ENCODE measurements around the gene PTPRN2.
"Not testable (repeated sequence)": the region's sequence is repeated elsewhere in the genome, so short reads cannot be mapped to it uniquely, and the experiment has no call there.

The PTPRN2 gene

DNA sequence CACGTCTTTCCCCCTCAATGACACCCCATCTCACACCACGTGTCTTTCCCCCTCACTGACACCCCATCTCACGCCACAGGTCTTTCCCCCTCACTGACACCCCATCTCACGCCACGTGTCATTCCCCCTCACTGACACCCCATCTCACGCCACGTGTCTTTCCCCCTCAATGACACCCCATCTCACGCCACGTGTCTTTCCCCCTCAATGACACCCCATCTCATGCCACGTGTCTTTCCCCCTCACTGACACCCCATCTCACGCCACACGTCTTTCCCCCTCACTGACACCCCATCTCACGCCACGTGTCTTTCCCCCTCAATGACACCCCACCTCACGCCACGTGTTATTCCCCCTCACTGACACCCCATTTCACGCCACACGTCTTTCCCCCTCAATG lies 440.2 kb downstream of the PTPRN2 start:
- FAIRE-seq = not testable (repeated sequence)

- no peak for FAIRE-seq
Observed at GRCh38 chr7:158145370-158145769, 442.3 kb downstream of the PTPRN2 start.

GRCh38 chr7:158143196-158144120 lies 444.2 kb downstream of the PTPRN2 start:
- no peak for FAIRE-seq

DNA sequence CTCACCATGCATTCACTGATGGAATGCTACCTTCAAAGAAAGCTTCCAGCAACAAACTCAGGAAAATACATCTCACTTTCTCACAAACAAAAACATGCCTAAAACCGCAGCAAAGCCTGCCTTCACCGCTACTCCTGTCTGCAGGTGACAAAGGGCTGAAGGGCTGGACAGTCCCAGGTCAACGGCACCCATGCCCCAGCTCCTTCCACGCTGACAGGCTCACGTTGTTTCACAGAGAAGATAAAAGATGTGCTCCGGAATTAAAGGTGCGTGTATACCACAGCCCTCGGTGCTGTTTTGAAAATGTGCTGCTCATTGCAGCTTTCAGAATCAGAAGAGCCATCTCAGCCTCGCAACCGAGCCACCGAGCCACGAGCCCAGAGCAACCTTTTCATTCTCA lies 445.0 kb downstream of the PTPRN2 start:
- FAIRE-seq = no peak

GRCh38 chr7:158141806-158142518 lies 445.7 kb downstream of the PTPRN2 start:
- no peak for FAIRE-seq

- no peak for FAIRE-seq
Observed at GRCh38 chr7:158141221-158141582, 446.4 kb downstream of the PTPRN2 start.

GRCh38 chr7:158140538-158141220 lies 446.9 kb downstream of the PTPRN2 start:
- no peak for FAIRE-seq

DNA sequence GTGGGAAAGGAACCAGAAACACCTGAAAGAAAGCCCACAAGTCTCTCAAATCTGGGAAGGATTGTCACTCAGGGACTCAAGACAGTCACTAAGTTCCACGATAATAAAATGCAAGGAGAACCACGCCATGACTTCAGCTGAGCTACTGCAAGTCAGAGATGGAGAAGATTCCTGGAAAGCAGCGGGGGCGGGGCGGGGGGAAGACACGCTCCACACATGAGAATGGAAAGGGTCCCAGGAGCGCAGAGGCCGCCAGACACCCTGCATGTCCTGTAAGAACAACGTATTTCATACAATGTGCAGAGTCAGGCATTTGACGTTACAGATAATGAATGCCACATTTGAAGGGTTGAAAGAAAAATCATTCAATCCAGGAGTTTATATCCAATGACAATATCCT lies 448.1 kb downstream of the PTPRN2 start:
- FAIRE-seq = no peak

DNA sequence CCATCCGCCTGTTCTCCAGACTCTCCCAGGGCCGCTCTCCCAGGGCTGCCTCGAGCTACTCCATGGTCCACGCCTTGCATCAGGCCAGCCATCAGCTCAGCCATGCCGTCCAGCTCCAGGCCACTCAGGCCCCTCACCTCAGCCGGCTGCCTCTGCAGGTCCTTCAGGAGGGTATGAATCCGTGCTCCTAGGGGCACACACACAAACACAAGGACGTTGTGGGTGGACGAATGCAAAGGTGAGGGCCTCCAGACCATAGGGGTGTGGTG lies 449.4 kb downstream of the PTPRN2 start:
- no peak for FAIRE-seq

GRCh38 chr7:158137516-158138328 lies 449.9 kb downstream of the PTPRN2 start:
- peak; percentile 96 for FAIRE-seq

DNA sequence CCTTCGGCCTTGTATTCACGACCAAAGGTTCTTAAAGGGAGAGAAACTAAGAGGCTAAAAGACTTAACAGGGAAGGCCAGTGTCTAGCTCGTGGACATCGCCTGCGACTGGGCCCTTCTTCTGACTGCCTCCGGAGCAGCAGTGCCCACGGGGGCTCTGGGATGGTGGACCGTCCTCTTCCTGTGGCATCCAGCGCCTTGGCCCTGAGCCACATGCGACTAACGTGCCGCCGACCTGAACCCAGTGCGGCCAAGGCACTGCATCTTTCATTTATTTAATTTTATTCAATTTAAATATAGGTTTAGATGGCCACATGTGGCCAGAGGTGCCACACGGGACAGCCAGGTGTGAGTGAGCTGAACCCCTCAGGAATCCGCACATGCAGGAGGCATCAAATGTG lies 451.7 kb downstream of the PTPRN2 start:
- FAIRE-seq = no peak

DNA sequence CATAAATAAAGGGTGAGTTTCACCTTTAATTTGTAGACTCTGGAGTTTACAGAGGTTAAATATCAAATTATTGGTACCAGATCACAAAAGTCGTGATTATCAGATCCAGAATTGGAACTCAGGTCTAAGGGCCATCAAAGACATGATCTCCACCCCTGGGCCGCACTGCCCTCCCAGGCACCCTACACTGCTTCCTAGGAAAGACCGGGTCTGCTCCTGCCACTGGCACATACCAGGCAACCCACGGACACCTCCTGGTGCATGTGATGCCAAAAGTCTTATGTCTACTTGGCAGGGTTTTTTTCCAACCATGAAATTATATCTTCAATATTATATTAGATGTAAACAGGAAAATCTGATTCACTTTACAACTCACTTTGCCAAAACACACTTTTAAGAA lies 452.8 kb downstream of the PTPRN2 start:
- no peak for FAIRE-seq

GRCh38 chr7:158133515-158134271 lies 453.9 kb downstream of the PTPRN2 start:
- FAIRE-seq = no peak

DNA sequence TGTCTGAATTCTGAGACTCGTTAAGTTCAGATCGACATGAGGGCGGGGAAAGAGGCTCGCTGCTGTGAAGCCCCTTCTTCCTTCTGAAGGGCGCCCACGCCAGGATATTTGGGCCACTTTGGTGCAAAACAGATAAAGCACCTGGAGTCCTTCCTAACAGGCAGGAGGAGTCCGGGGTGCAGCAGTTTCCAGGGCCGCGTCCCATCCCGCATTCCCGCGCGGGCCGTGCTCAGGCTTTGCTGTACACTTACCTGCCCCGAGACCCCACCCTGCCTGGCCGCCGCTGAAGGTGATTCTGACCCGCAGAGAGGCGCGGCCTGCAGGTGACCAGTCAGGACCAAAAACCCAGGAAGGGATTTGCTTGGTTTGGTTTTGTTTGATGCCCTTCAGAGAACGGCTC lies 454.6 kb downstream of the PTPRN2 start:
- FAIRE-seq = no peak

DNA sequence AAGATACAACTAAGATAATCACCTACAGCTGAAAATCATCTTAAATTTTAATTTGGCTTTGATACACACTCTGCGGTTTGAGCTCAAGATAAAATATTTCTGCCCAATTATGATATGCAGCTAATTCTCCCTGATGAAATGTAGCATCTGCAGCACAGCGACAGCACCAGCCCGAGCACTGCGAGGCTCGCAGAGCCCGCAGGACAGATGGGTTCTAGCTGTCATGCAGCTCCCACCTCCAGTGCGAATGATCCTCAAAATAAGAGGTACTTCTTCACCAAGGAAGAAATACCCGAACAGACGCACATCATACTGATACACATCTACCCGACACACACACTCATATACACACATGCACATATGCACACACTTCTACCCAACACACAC lies 457.6 kb downstream of the PTPRN2 start:
- no peak for FAIRE-seq

DNA sequence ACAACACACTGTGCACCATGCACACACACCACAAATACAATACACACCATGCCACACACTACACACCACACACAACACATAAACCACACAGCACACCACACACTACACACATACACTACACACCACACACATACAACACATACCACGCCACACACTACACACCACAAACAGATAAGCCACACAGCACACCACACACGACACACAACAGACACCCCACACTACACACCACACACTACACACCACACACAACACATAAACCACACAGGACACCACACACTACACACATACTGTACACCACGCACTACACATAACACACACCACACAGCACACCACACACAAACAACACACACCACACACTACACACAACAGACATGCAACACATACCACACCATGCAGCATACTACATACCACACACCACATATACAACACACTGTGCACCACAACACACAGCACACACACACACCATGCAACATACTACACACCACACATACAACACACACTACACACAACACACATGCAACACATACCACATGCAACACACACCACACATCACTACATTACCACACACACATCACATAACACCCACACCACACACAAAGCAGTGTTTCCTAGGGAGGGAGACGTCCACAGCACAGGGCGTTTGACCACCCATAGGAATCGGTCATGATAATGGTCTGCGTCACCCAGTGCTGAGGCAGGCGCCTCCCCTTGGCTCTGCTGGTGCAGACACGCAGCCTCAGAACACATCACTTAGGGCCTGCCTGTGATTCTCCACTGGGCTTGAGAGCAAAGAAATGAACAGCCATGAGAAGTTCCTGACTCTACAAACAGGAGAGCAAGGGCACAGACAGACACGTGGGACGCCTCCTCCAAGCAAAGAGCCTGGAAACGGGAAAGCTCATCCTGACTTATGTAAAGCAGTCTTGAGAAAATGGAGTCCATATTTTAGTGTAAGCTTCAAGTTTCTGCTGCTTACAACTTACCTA lies 458.3 kb downstream of the PTPRN2 start:
- no peak for FAIRE-seq

- no peak for FAIRE-seq
Observed at GRCh38 chr7:158128572-158128971, 459.1 kb downstream of the PTPRN2 start.

GRCh38 chr7:158127241-158127640 lies 460.4 kb downstream of the PTPRN2 start:
- FAIRE-seq = no peak

DNA sequence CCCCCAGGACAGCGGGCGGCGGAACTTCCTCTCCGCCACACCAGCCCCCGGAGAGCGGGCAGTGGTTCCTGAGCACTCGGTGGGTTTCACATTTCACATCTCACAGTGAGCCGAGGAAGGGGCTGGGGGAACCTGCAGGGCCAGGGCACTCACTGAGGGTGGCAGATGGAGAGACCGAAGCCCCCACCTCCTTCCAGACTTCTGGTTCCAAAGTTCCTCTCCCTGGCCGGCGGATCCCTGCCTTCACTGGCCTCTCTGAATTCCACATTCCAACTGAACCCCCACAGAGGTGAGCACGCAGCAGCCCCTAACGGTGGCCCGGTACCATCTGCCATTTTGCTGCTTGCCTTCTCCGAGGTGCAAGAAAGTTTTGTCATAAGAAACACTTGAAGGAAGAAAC lies 461.0 kb downstream of the PTPRN2 start:
- FAIRE-seq = no peak

- no peak for FAIRE-seq
Observed at GRCh38 chr7:158125721-158126120, 461.9 kb downstream of the PTPRN2 start.

DNA sequence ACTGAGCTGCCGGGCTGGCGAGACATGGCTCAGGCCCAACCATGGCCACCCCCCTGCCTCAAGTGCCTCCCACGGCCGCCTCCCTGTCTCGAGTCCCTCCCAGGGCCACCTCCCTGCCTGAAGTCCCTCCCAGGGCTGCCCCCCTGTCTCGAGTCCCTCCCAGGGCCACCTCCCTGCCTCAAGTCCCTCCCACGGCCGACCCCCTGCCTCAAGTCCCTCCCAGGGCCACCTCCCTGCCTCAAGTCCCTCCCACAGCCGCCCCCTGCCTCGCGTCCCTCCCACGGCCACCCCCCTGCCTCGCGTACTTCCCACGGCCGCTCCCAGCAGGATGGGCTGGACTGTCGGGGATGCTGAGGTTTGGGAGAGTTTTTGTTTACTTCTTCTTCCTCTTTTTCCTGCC lies 462.5 kb downstream of the PTPRN2 start:
- no peak for FAIRE-seq

All from islet of Langerhans (tissue), 1 donor.